ENCODE results near the gene GBX1. TPM values are rescaled to one million over a fixed set of nuclear protein-coding genes. Genes with fewer than 3 reads are reported as not detected.

GBX1 gene
- total RNA-seq, 4 donors from 2014 or later: not detected

GRCh38 chr7:151181011-151181431 lies 13.5 kb upstream of the GBX1 start:
- no peak for TF ChIP-seq POLR2A (IDR thresholded peaks at IDR 0.05)
- TF ChIP-seq CTCF (IDR thresholded peaks at IDR 0.05): no peak
- H3K27me3 ChIP-seq: no peaks in the 10 kb centered on the region
- intact Hi-C loops (cut with DNase I): no loop called here
- no peaks in the 10 kb centered on the region for H3K9me3 ChIP-seq
- H3K36me3 ChIP-seq: no peaks in the 10 kb centered on the region
- 86 to 93% methylated on average over 11 to 15 of the region's 22 CpGs for WGBS, 2 donors
- H3K4me3 ChIP-seq (replicated peaks in 1 of 3): no peak overlapping the region
- H3K27ac ChIP-seq: no peak overlapping the region
- no peaks in the 10 kb centered on the region for H3K4me1 ChIP-seq
- DNase-seq: no peak

- 78 to 98% methylated on average over 4 of the region's 4 CpGs for WGBS, 2 donors
- TF ChIP-seq POLR2A (IDR thresholded peaks at IDR 0.05): no peak
- TF ChIP-seq CTCF (IDR thresholded peaks at IDR 0.05): no peak
- no peaks in the 10 kb centered on the region for H3K4me1 ChIP-seq
- H3K36me3 ChIP-seq: no peaks in the 10 kb centered on the region
- H3K9me3 ChIP-seq: no peaks in the 10 kb centered on the region
- no peak overlapping the region for H3K4me3 ChIP-seq (replicated peaks in 1 of 3)
- intact Hi-C loops (cut with DNase I): loop anchor here (10.0 kb wide), 1 partner anchor 125 kb away; no protein-coding TSS in a partner anchor
- no peak for DNase-seq
- no peak overlapping the region for H3K27ac ChIP-seq
- no peaks in the 10 kb centered on the region for H3K27me3 ChIP-seq
Observed at GRCh38 chr7:151179946-151180345, 12.5 kb upstream of the GBX1 start.

- Histone ChIP-seq H3K4me1 (no peaks in the 10 kb centered on the region), H3K27ac (no peak overlapping the region), H3K27me3 (no peaks in the 10 kb centered on the region), H3K9me3 (no peaks in the 10 kb centered on the region), H3K36me3 (no peaks in the 10 kb centered on the region), H3K4me3 (replicated peaks in 1 of 3) (no peak overlapping the region)
- WGBS, 2 donors: 83 to 88% methylated on average over 6 to 8 of the region's 8 CpGs
- DNase-seq: no peak
- no peak for TF ChIP-seq POLR2A (IDR thresholded peaks at IDR 0.05)
- TF ChIP-seq CTCF (IDR thresholded peaks at IDR 0.05): no peak
- intact Hi-C loops (cut with DNase I): loop anchor here (10.0 kb wide), 1 partner anchor 125 kb away; no protein-coding TSS in a partner anchor
Observed at GRCh38 chr7:151179287-151179860, 11.9 kb upstream of the GBX1 start.

GRCh38 chr7:151178831-151179230 lies 11.3 kb upstream of the GBX1 start:
- no peak for TF ChIP-seq POLR2A (IDR thresholded peaks at IDR 0.05)
- no peak for TF ChIP-seq CTCF (IDR thresholded peaks at IDR 0.05)
- no peaks in the 10 kb centered on the region for H3K36me3 ChIP-seq
- H3K4me3 ChIP-seq (replicated peaks in 1 of 3): no peak overlapping the region
- H3K4me1 ChIP-seq: no peaks in the 10 kb centered on the region
- H3K9me3 ChIP-seq: no peaks in the 10 kb centered on the region
- 57 to 79% methylated on average over 2 of the region's 2 CpGs for WGBS, 2 donors
- H3K27me3 ChIP-seq: no peaks in the 10 kb centered on the region
- intact Hi-C loops (cut with DNase I): loop anchor here (10.0 kb wide), 1 partner anchor 126 kb away; no protein-coding TSS in a partner anchor
- no peak for DNase-seq
- no peak overlapping the region for H3K27ac ChIP-seq

- no peak for TF ChIP-seq CTCF (IDR thresholded peaks at IDR 0.05)
- no peak for TF ChIP-seq POLR2A (IDR thresholded peaks at IDR 0.05)
- intact Hi-C loops (cut with DNase I): loop anchor here (10.0 kb wide), 1 partner anchor 127 kb away; no protein-coding TSS in a partner anchor
Observed at GRCh38 chr7:151178236-151178635, 10.7 kb upstream of the GBX1 start.

More at GRCh38 chr7:151178236-151178635, 10.7 kb upstream of the GBX1 start:
- Histone ChIP-seq H3K27ac (no peak overlapping the region), H3K9me3 (no peaks in the 10 kb centered on the region), H3K36me3 (no peaks in the 10 kb centered on the region), H3K4me3 (replicated peaks in 1 of 3) (no peak overlapping the region), H3K27me3 (no peaks in the 10 kb centered on the region), H3K4me1 (no peaks in the 10 kb centered on the region)
- WGBS, 2 donors: 90 to 94% methylated on average over 9 of the region's 9 CpGs
- DNase-seq: no peak
